CD14-positive monocyte (primary cell): Measurements from ENCODE around the gene SLIT1. TPM values are rescaled to one million over a fixed set of nuclear protein-coding genes. Genes with fewer than 3 reads are reported as not detected.

Experiments used
- DNase-seq, 3 donors: peaks; one replicate each; pipeline ENCODE4 v3.0.0-alpha.2; 2011 to 2022
- H2AFZ ChIP-seq: 2 replicates; pipeline ENCODE4 v1.6.0; 2012; ENCODE audit warnings: mild to moderate bottlenecking, low read depth, low read length, inconsistent platforms; ENCODE audit not compliant: insufficient read depth, poor library complexity, severe bottlenecking
- H3K27ac ChIP-seq, 2 donors: 1 replicate in 1 of 2; 2 replicates in 1 of 2; pipeline ENCODE4 v1.5.1; 2012 to 2013; ENCODE audit warnings: low read length in 2 of 2, control low read depth in 1 of 2, inconsistent platforms in 1 of 2, low read depth in 1 of 2, mild to moderate bottlenecking in 1 of 2
- H3K27me3 ChIP-seq, 2 donors: one replicate each; pipeline versions ENCODE4 v1.6.0 to v1.6.1; 2011 to 2013; ENCODE audit warnings: low read length in 2 of 2; ENCODE audit not compliant: control insufficient read depth in 2 of 2, insufficient read depth in 2 of 2
- H3K36me3 ChIP-seq, 2 donors: replicated peaks in 1 of 2; 1 replicate in 1 of 2; 2 replicates in 1 of 2; pipeline versions ENCODE4 v1.5.1 to v1.6.1; 2012 to 2013; ENCODE audit warnings: low read length in 2 of 2, control low read depth in 1 of 2, inconsistent platforms in 1 of 2, mild to moderate bottlenecking in 1 of 2; ENCODE audit not compliant: insufficient read depth in 2 of 2, control insufficient read depth in 1 of 2
- H3K4me1 ChIP-seq, 2 donors: 1 replicate in 1 of 2; 2 replicates in 1 of 2; pipeline versions ENCODE4 v1.5.1 to v1.6.1; 2012 to 2013; ENCODE audit warnings: low read length in 2 of 2, control low read depth in 1 of 2, inconsistent platforms in 1 of 2, mild to moderate bottlenecking in 1 of 2, moderate library complexity in 1 of 2; ENCODE audit not compliant: insufficient read depth in 2 of 2, control insufficient read depth in 1 of 2
- H3K4me2 ChIP-seq: replicated peaks from 2 replicates; pipeline ENCODE3; 2012; ENCODE audit warnings: low read length, moderate library complexity, mild to moderate bottlenecking; ENCODE audit not compliant: poor library complexity, severe bottlenecking; ENCODE audit errors: extremely low read depth
- H3K4me3 ChIP-seq, 3 experiments: fragments of 200-600 bp in 1 of 3; sonication (generic) in 1 of 3; replicated peaks in 1 of 3; 1 replicate in 2 of 3; 2 replicates in 1 of 3; pipeline ENCODE4 v1.5.1; 2011 to 2013; ENCODE audit warnings: low read length in 3 of 3, mild to moderate bottlenecking in 3 of 3, control low read depth in 2 of 3, low read depth in 2 of 3, inconsistent platforms in 1 of 3, moderate library complexity in 1 of 3
- H3K79me2 ChIP-seq: 2 replicates; pipeline ENCODE4 v1.6.0; 2012; ENCODE audit warnings: mild to moderate bottlenecking, control low read depth, inconsistent platforms, low read length, moderate library complexity; ENCODE audit not compliant: insufficient read depth
- H3K9ac ChIP-seq: 2 replicates; pipeline ENCODE4 v1.6.0; 2017; ENCODE audit warnings: low read length, mild to moderate bottlenecking; ENCODE audit not compliant: insufficient read depth, poor library complexity, severe bottlenecking
- H3K9me3 ChIP-seq, 2 donors: replicated peaks in 1 of 2; 1 replicate in 1 of 2; 2 replicates in 1 of 2; pipeline versions ENCODE4 v1.5.1 to v1.6.1; 2012 to 2013; ENCODE audit warnings: low read length in 2 of 2, control low read depth in 1 of 2; ENCODE audit not compliant: control insufficient read depth in 1 of 2, insufficient read depth in 1 of 2
- H4K20me1 ChIP-seq: 2 replicates; pipeline ENCODE4 v1.6.0; 2012; ENCODE audit warnings: mild to moderate bottlenecking, low read length, control low read depth, moderate library complexity; ENCODE audit not compliant: insufficient read depth
- H3K27ac Mint-ChIP-seq, 7 donors: one replicate each; pipeline ENCODE4 v1.8.0; 2020; ENCODE audit warnings: mild to moderate bottlenecking in 7 of 7, mixed read lengths in 7 of 7, moderate library complexity in 6 of 7, inconsistent platforms in 2 of 7
- H3K27me3 Mint-ChIP-seq, 3 donors: one replicate each; pipeline ENCODE4 v1.8.0; 2021 to 2022; ENCODE audit warnings: low read depth in 3 of 3, mild to moderate bottlenecking in 3 of 3, mixed read lengths in 3 of 3, moderate library complexity in 3 of 3, inconsistent platforms in 1 of 3
- H3K36me3 Mint-ChIP-seq, 2 donors: one replicate each; pipeline ENCODE4 v1.8.0; 2020; ENCODE audit warnings: mixed read lengths in 2 of 2, inconsistent platforms in 1 of 2, mild to moderate bottlenecking in 1 of 2
- H3K4me1 Mint-ChIP-seq: one replicate; pipeline ENCODE4 v1.8.0; 2020; ENCODE audit warnings: mild to moderate bottlenecking, mixed read lengths
- H3K4me3 Mint-ChIP-seq, 2 donors: one replicate each; pipeline ENCODE4 v1.8.0; 2020; ENCODE audit warnings: mild to moderate bottlenecking in 2 of 2, mixed read lengths in 2 of 2, moderate library complexity in 1 of 2
- H3K9me3 Mint-ChIP-seq, 7 donors: one replicate each; pipeline ENCODE4 v1.8.0; 2020 to 2022; ENCODE audit warnings: mixed read lengths in 7 of 7, mild to moderate bottlenecking in 6 of 7, moderate library complexity in 6 of 7, inconsistent platforms in 2 of 7
- WGBS: methylation state at CpG from one replicate; pipeline ENCODE4 v1.1.5; 2013; ENCODE audit warnings: missing lambda C conversion rate; ENCODE audit not compliant: insufficient coverage; 5-methylcytosine and 5-hydroxymethylcytosine counted together
- intact Hi-C, 2 donors: fragments of 100-400 bp; cut with micrococcal nuclease; formaldehyde crosslinking; loops; one replicate each; pipeline versions ENCODE4 v1.15.0 to v1.15.1; 2023
- polyA plus RNA-seq, 3 donors: library from polyadenylated mRNA; depleted of rRNA in 1 of 3; unstranded in 2 of 3; stranded (reverse) in 1 of 3; fragments of 300-500 nt in 2 of 3; fragments of >200 nt in 1 of 3; fragmentation: Illumina TruSeq in 2 of 3; gene quantifications; 1 replicate in 2 of 3; 2 replicates in 1 of 3; pipeline ENCODE4 v1.2.3, GENCODE V29; 2012 to 2021
- TF ChIP-seq, protein P1 (sequence below): fragments of 200-600 bp; IDR thresholded peaks from one replicate; pipeline ENCODE4 v1.8.0; 2022; ENCODE audit warnings: antibody characterized with exemption, mild to moderate bottlenecking

The SLIT1 gene
- polyA plus RNA-seq, 3 donors, result 0.05 to 0.81 (median 0.16) TPM

GRCh38 chr10:97102441-97102840 lies 83.3 kb downstream of the SLIT1 start:
- Histone ChIP-seq H2AFZ (no peak overlapping the region), H3K27me3 (no peaks in the 10 kb centered on the region), H3K4me3 (no peak overlapping the region), H4K20me1 (no peaks in the 10 kb centered on the region), H3K9ac (no peak overlapping the region), H3K4me2 (no peak overlapping the region), H3K27ac (no peak overlapping the region), H3K9me3 (no peaks in the 10 kb centered on the region), H3K79me2 (no peaks in the 10 kb centered on the region), H3K36me3 (no peaks in the 10 kb centered on the region), H3K4me1 (no peaks in the 10 kb centered on the region)
- TF ChIP-seq, protein P1, sequence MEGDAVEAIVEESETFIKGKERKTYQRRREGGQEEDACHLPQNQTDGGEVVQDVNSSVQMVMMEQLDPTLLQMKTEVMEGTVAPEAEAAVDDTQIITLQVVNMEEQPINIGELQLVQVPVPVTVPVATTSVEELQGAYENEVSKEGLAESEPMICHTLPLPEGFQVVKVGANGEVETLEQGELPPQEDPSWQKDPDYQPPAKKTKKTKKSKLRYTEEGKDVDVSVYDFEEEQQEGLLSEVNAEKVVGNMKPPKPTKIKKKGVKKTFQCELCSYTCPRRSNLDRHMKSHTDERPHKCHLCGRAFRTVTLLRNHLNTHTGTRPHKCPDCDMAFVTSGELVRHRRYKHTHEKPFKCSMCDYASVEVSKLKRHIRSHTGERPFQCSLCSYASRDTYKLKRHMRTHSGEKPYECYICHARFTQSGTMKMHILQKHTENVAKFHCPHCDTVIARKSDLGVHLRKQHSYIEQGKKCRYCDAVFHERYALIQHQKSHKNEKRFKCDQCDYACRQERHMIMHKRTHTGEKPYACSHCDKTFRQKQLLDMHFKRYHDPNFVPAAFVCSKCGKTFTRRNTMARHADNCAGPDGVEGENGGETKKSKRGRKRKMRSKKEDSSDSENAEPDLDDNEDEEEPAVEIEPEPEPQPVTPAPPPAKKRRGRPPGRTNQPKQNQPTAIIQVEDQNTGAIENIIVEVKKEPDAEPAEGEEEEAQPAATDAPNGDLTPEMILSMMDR, result no peak
- no peaks in the 10 kb centered on the region for H3K36me3 Mint-ChIP-seq
- peak overlapping the region in 1 of 7 donors; percentile 58 for H3K27ac Mint-ChIP-seq
- WGBS, result 96% methylated on average over 5 of the region's 6 CpGs
- no peaks in the 10 kb centered on the region for H3K4me1 Mint-ChIP-seq
- H3K9me3 Mint-ChIP-seq, result no peaks in the 10 kb centered on the region
- peaks cover 6 to 14% (median 12%) of the 10 kb centered on the region in 3 donors for H3K27me3 Mint-ChIP-seq
- intact Hi-C loops, result no loop called here
- no peak for DNase-seq
- H3K4me3 Mint-ChIP-seq, result no peak overlapping the region

- no peak overlapping the region for H3K9ac ChIP-seq
- intact Hi-C loops, result no loop called here
- H3K4me2 ChIP-seq, result no peak overlapping the region
- H3K36me3 ChIP-seq, result no peaks in the 10 kb centered on the region
- no peaks in the 10 kb centered on the region for H3K4me1 Mint-ChIP-seq
- 92% methylated on average over 8 of the region's 9 CpGs for WGBS
- H3K27me3 ChIP-seq, result peaks cover 0 to 9% of the 10 kb centered on the region in 2 donors
- TF ChIP-seq, protein P1, result no peak
- no peak overlapping the region for H3K4me3 Mint-ChIP-seq
- H3K36me3 Mint-ChIP-seq, result no peaks in the 10 kb centered on the region
- H3K27me3 Mint-ChIP-seq, result peaks cover 12 to 21% (median 20%) of the 10 kb centered on the region in 3 donors
- no peaks in the 10 kb centered on the region for H3K9me3 ChIP-seq
- H2AFZ ChIP-seq, result no peak overlapping the region
- no peaks in the 10 kb centered on the region for H3K79me2 ChIP-seq
- H3K4me3 ChIP-seq, result no peak overlapping the region
- H4K20me1 ChIP-seq, result no peaks in the 10 kb centered on the region
- DNase-seq, result no peak
- no peak overlapping the region for H3K27ac Mint-ChIP-seq
- H3K9me3 Mint-ChIP-seq, result no peaks in the 10 kb centered on the region
- H3K4me1 ChIP-seq, result no peaks in the 10 kb centered on the region
- no peak overlapping the region for H3K27ac ChIP-seq
Measured at GRCh38 chr10:97101166-97101940, 84.4 kb downstream of the SLIT1 start.
